ENCODE results near the gene ROR2. TPM values are rescaled to one million over a fixed set of nuclear protein-coding genes. Genes with fewer than 3 reads are reported as not detected.

The ROR2 gene
- polyA plus RNA-seq, 4 donors, result 0.54 to 5.6 (median 3.2) TPM; not detected in 1

DNA sequence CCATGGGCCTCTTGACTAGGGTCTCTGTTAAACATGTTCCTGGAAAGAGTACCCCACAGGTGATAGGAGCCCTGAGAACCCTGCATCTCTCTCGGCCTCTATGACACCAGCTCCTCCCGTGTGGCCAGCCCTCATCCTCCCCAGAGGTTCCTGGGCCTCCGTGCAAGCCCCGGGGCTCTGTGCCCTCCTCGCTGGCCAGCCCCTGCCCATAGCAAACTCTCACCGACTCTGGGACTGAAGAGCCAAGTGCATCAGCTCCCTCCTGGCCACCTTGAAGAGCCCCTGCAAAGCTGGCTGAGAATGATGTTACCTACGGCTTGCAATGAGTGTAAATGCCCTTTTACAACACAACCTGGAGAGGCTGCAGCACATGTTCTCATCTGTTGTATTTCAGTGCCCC is 224.4 kb downstream of the ROR2 start:
- peaks cover 0 to 52% (median 0%) of the 10 kb centered on the region in 3 donors for H3K36me3 ChIP-seq (ENCODE audit: control insufficient read depth in 3 of 3, insufficient read depth in 2 of 3, low read depth in 1 of 3, low read length in 3 of 3)
- WGBS, 3 donors, result 89 to 91% (median 91%) methylated on average over 7 of the region's 7 CpGs

DNA sequence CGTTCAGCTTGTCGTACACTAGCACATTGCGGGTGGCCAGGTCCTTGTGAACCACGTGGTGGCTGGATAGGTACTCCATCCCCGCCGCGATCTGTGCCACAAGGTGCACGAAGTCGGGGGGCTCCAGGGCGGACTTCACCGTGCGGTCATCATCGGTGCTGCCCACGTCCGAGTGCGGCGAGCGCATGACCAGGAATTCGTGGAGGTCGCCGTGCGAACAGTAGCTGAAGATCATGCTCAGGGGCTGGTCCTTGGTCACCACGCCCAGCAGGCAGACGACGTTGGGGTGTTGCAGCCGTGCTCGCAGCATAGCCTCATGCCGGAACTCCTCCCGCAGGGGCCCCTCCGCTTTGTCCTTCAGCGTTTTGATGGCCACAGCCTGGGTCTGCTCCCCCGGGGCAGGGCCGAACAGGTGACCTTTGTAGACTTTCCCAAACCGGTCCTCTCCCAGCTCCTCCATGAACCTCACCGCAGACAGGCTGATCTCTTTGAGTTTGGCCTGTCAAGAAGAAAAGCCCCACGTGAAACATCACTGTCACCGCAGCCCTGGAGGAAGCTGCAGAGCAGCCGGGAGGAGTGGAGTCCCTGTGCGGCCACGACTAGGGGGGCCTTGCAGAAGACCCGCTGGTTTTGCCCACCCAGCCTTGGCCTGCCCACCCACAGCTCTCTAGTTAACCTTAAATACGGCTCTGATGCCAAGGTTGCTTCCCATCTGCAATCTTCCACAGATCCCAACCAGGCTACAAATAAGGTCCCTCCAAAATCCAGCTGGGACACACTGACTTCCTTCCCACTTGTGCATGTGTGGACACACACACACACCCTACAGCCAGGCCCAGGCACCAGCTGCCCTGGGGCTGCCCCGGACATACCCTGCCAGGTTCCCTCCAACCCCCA is 225.2 kb downstream of the ROR2 start:
- no peak overlapping the region for H3K27ac ChIP-seq (ENCODE audit: low read depth in 1 of 3, low read length in 2 of 3)
- peaks cover 0 to 46% (median 0%) of the 10 kb centered on the region in 3 donors for H3K36me3 ChIP-seq (ENCODE audit: control insufficient read depth in 3 of 3, insufficient read depth in 2 of 3, low read depth in 1 of 3, low read length in 3 of 3)
- peaks cover 0 to 7% (median 0%) of the 10 kb centered on the region in 3 donors for H3K4me1 ChIP-seq (ENCODE audit: control insufficient read depth in 3 of 3, insufficient read depth in 2 of 3, low read depth in 1 of 3, low read length in 2 of 3)
- no peak overlapping the region for H3K4me3 ChIP-seq (ENCODE audit: low read depth in 1 of 3, low read length in 3 of 3)
- no peaks in the 10 kb centered on the region for H3K9me3 ChIP-seq (ENCODE audit: control insufficient read depth in 2 of 2, insufficient read depth in 1 of 2, low read depth in 1 of 2, low read length in 1 of 2)
- H3K27me3 ChIP-seq (ENCODE audit: control insufficient read depth in 3 of 3, insufficient read depth in 3 of 3, low read length in 3 of 3), result no peaks in the 10 kb centered on the region
- DNase-seq (no peak), FAIRE-seq (no peak)
- WGBS, 3 donors, result 93 to 94% (median 93%) methylated on average over 43 of the region's 43 CpGs

More for the DNA sequence above, 224.4 kb downstream of the ROR2 start:
- Histone ChIP-seq H3K4me1 (ENCODE audit: control insufficient read depth in 3 of 3, insufficient read depth in 2 of 3, low read depth in 1 of 3, low read length in 2 of 3) (peaks cover 0 to 7% (median 0%) of the 10 kb centered on the region in 3 donors), H3K27ac (ENCODE audit: low read depth in 1 of 3, low read length in 2 of 3) (no peak overlapping the region), H3K4me3 (ENCODE audit: low read depth in 1 of 3, low read length in 3 of 3) (no peak overlapping the region), H3K27me3 (ENCODE audit: control insufficient read depth in 3 of 3, insufficient read depth in 3 of 3, low read length in 3 of 3) (no peaks in the 10 kb centered on the region), H3K9me3 (ENCODE audit: control insufficient read depth in 2 of 2, insufficient read depth in 1 of 2, low read depth in 1 of 2, low read length in 1 of 2) (no peaks in the 10 kb centered on the region)
- DNase-seq, result no peak
- FAIRE-seq, result no peak

DNA sequence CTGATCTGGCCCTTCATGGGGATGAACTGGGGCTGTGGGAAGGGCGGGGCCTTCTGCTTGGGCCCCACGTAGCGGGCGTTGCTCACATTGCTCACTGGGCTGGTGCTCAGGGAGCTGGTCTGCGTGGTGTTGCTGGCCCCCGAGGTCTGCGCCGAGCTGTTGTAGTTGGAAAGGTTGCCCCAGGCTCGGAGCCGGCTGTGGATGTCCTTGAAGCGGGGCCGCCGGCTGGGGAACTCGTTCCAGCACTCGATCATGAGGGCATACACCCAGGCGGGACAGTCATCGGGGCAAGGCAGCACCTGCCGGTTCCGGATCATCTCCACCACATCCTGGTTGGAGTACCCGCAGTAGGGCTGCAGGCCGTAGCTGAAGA is 226.0 kb downstream of the ROR2 start:
- 83 to 92% (median 86%) methylated on average over 20 to 21 of the region's 21 CpGs for WGBS, 3 donors
- H3K36me3 ChIP-seq (ENCODE audit: control insufficient read depth in 3 of 3, insufficient read depth in 2 of 3, low read depth in 1 of 3, low read length in 3 of 3), result peaks cover 0 to 45% (median 0%) of the 10 kb centered on the region in 3 donors
- no peaks in the 10 kb centered on the region for H3K9me3 ChIP-seq (ENCODE audit: control insufficient read depth in 2 of 2, insufficient read depth in 1 of 2, low read depth in 1 of 2, low read length in 1 of 2)
- DNase-seq (no peak), FAIRE-seq (no peak)
- no peaks in the 10 kb centered on the region for H3K27me3 ChIP-seq (ENCODE audit: control insufficient read depth in 3 of 3, insufficient read depth in 3 of 3, low read length in 3 of 3)
- no peak overlapping the region for H3K27ac ChIP-seq (ENCODE audit: low read depth in 1 of 3, low read length in 2 of 3)
- no peak overlapping the region for H3K4me3 ChIP-seq (ENCODE audit: low read depth in 1 of 3, low read length in 3 of 3)
- peaks cover 0 to 7% (median 0%) of the 10 kb centered on the region in 3 donors for H3K4me1 ChIP-seq (ENCODE audit: control insufficient read depth in 3 of 3, insufficient read depth in 2 of 3, low read depth in 1 of 3, low read length in 2 of 3)

DNA sequence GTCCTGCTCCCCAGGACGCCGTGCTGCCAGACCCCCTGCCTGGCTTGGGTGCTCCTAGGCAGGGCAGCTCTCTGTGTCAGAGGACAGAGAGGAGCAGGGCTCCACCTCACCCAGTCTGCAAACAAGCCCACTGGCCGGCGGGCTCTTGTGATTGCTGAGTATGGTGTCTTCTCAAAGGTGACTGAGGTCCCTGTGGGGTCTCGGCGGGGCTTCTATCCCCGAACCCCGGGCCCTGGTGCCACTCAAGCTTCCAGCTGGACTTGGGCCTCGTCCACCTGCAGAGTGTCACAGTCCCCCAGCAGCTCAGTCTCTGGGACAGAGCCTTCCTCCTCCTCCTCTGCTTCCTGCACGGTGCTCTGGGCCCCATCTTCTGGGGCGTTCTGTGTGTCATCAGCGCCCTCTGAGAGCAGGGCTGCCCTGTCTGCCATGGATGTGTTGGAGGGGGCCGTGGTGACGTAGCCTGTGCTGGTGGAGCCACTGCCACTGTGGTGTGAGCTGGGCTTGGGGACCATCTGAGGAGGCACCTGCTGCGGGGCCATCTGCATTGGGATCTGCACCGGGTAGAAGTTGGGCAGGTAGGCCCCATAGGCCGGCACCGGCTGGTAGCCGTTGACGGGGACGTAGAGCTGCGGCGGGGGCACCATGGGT is 226.5 kb downstream of the ROR2 start:
- FAIRE-seq (no peak), DNase-seq (no peak)
- Histone ChIP-seq H3K27me3 (ENCODE audit: control insufficient read depth in 3 of 3, insufficient read depth in 3 of 3, low read length in 3 of 3) (no peaks in the 10 kb centered on the region), H3K4me1 (ENCODE audit: control insufficient read depth in 3 of 3, insufficient read depth in 2 of 3, low read depth in 1 of 3, low read length in 2 of 3) (peaks cover 0 to 7% (median 0%) of the 10 kb centered on the region in 3 donors), H3K9me3 (ENCODE audit: control insufficient read depth in 2 of 2, insufficient read depth in 1 of 2, low read depth in 1 of 2, low read length in 1 of 2) (no peaks in the 10 kb centered on the region), H3K27ac (ENCODE audit: low read depth in 1 of 3, low read length in 2 of 3) (no peak overlapping the region), H3K4me3 (ENCODE audit: low read depth in 1 of 3, low read length in 3 of 3) (no peak overlapping the region), H3K36me3 (ENCODE audit: control insufficient read depth in 3 of 3, insufficient read depth in 2 of 3, low read depth in 1 of 3, low read length in 3 of 3) (peaks cover 0 to 44% (median 0%) of the 10 kb centered on the region in 3 donors)
- 77 to 83% (median 81%) methylated on average over 23 of the region's 23 CpGs for WGBS, 3 donors

DNA sequence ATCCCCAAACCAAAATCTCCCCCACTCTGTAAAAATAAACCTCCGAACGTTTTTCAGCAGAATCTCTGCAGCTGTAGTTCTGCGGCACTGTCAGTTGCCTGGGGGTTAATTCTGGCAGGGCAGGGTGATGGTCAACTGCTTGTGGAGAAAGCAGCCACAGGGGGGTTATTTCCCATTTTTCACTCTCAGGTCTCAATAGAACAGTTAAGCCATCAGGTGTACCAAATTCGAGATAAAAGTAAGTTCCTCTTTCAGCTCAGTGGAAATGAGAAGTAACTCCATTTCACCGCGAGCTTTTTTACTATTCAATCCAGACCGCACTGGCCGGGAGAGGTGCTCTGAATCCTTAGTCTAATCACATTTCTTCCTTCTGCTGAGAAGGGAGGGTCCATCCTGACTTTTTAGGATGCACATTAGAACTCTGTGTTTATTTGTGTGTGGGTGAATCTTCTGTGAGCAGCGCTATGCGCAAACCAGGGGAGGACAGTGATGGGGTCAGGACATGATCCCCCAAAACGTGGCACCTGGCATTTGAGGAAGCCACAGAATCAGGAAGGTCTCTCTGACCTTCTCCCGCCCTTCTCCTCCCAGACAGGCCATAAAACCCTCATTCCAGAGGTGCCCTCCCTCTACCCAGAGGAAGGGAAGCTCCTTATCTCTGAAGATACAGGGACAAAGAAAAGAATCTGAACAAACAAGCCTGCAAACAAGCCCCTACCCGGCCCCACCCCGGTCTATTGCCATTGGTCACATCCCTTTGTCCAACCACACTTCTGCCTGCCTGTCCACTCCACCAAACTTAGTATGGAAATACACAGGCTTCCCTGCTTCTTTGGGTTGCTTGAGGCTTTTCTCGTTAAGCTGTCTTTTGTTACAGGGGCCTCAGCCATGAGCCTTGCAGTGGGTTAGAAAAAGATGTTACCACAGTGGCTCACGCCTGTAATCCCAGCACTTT is 229.0 kb downstream of the ROR2 start:
- H3K36me3 ChIP-seq (ENCODE audit: control insufficient read depth in 3 of 3, insufficient read depth in 2 of 3, low read depth in 1 of 3, low read length in 3 of 3), result peaks cover 0 to 39% (median 0%) of the 10 kb centered on the region in 3 donors
- H3K4me3 ChIP-seq (ENCODE audit: low read depth in 1 of 3, low read length in 3 of 3), result no peak overlapping the region
- DNase-seq (no peak), FAIRE-seq (no peak)
- no peak overlapping the region for H3K27ac ChIP-seq (ENCODE audit: low read depth in 1 of 3, low read length in 2 of 3)
- H3K9me3 ChIP-seq (ENCODE audit: control insufficient read depth in 2 of 2, insufficient read depth in 1 of 2, low read depth in 1 of 2, low read length in 1 of 2), result peaks cover 0 to 4% of the 10 kb centered on the region in 2 donors
- no peaks in the 10 kb centered on the region for H3K4me1 ChIP-seq (ENCODE audit: control insufficient read depth in 3 of 3, insufficient read depth in 2 of 3, low read depth in 1 of 3, low read length in 2 of 3)
- WGBS, 3 donors, result 49 to 54% (median 51%) methylated on average over 16 of the region's 16 CpGs
- H3K27me3 ChIP-seq (ENCODE audit: control insufficient read depth in 3 of 3, insufficient read depth in 3 of 3, low read length in 3 of 3), result no peaks in the 10 kb centered on the region

DNA sequence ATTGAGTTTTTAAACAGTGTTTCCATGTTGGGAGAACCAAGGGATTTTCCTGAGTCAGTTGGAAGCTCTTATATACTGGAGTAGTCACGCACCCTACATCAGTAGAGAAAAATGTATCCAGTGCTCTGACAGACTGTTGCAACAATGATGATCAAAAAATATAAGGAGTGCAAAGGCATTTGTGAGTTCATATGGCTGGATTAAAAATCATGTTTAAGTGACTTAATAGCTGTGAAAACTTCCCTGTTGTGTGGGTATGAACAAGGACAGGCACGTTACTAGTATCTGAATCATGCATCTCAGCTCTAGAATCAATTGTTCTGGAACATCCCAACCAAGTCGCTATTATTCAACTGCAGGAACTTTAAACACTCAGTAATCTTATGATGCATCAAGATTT is 229.7 kb downstream of the ROR2 start:
- DNase-seq (no peak), FAIRE-seq (no peak)
- WGBS, 3 donors, result 66 to 68% (median 67%) methylated on average over 3 of the region's 3 CpGs
- H3K9me3 ChIP-seq (ENCODE audit: control insufficient read depth in 2 of 2, insufficient read depth in 1 of 2, low read depth in 1 of 2, low read length in 1 of 2), result peaks cover 0 to 4% of the 10 kb centered on the region in 2 donors
- peaks cover 0 to 31% (median 0%) of the 10 kb centered on the region in 3 donors for H3K36me3 ChIP-seq (ENCODE audit: control insufficient read depth in 3 of 3, insufficient read depth in 2 of 3, low read depth in 1 of 3, low read length in 3 of 3)
- H3K27me3 ChIP-seq (ENCODE audit: control insufficient read depth in 3 of 3, insufficient read depth in 3 of 3, low read length in 3 of 3), result no peaks in the 10 kb centered on the region
- no peaks in the 10 kb centered on the region for H3K4me1 ChIP-seq (ENCODE audit: control insufficient read depth in 3 of 3, insufficient read depth in 2 of 3, low read depth in 1 of 3, low read length in 2 of 3)
- H3K4me3 ChIP-seq (ENCODE audit: low read depth in 1 of 3, low read length in 3 of 3), result no peak overlapping the region
- no peak overlapping the region for H3K27ac ChIP-seq (ENCODE audit: low read depth in 1 of 3, low read length in 2 of 3)

DNA sequence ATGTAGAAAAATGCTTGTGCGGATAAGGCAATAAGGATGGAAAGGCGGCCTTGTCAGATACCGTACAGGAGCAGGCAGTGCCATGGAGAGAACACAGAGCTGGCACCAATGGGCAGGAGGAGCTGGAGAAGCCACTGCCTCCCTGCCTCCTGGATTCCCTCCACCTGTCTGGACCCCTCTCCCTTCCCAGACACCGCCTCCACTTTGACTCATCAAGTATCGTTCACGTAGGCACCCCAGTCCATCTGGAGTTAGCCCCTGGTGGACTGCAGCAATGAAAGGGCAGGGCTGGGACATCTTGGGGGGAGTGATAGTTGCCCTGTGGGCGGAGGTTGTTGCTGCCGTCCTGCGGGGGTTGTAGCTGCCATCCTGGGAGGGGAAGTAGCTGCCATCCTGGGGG is 232.0 kb downstream of the ROR2 start:
- Histone ChIP-seq H3K36me3 (ENCODE audit: control insufficient read depth in 3 of 3, insufficient read depth in 2 of 3, low read depth in 1 of 3, low read length in 3 of 3) (peaks cover 0 to 9% (median 0%) of the 10 kb centered on the region in 3 donors), H3K27me3 (ENCODE audit: control insufficient read depth in 3 of 3, insufficient read depth in 3 of 3, low read length in 3 of 3) (no peaks in the 10 kb centered on the region), H3K4me3 (ENCODE audit: low read depth in 1 of 3, low read length in 3 of 3) (no peak overlapping the region), H3K9me3 (ENCODE audit: control insufficient read depth in 2 of 2, insufficient read depth in 1 of 2, low read depth in 1 of 2, low read length in 1 of 2) (peaks cover 0 to 4% of the 10 kb centered on the region in 2 donors), H3K27ac (ENCODE audit: low read depth in 1 of 3, low read length in 2 of 3) (no peak overlapping the region), H3K4me1 (ENCODE audit: control insufficient read depth in 3 of 3, insufficient read depth in 2 of 3, low read depth in 1 of 3, low read length in 2 of 3) (no peaks in the 10 kb centered on the region)
- 76 to 84% (median 79%) methylated on average over 9 of the region's 9 CpGs for WGBS, 3 donors
- DNase-seq (no peak), FAIRE-seq (no peak)

DNA sequence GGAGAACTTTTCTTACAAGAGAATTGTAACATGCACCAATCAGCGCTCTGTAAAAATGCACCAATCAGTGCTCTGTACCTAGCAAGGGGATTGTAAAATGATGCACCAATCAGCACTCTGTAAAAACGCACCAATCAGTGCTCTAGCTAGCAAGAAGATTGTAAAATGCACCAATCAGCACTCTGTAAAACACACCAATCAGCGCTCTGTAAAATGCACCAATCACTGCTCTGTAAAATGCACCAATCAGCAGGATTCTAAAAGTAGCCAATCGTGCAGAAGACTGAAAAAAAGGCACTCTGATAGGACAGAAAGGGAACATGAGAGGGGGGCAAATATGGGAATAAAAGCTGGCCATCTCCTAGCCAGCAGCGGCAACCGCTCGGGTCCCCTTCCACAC is 233.2 kb downstream of the ROR2 start:
- Histone ChIP-seq H3K36me3 (ENCODE audit: control insufficient read depth in 3 of 3, insufficient read depth in 2 of 3, low read depth in 1 of 3, low read length in 3 of 3) (no peaks in the 10 kb centered on the region), H3K4me1 (ENCODE audit: control insufficient read depth in 3 of 3, insufficient read depth in 2 of 3, low read depth in 1 of 3, low read length in 2 of 3) (no peaks in the 10 kb centered on the region), H3K27ac (ENCODE audit: low read depth in 1 of 3, low read length in 2 of 3) (no peak overlapping the region), H3K4me3 (ENCODE audit: low read depth in 1 of 3, low read length in 3 of 3) (no peak overlapping the region), H3K27me3 (ENCODE audit: control insufficient read depth in 3 of 3, insufficient read depth in 3 of 3, low read length in 3 of 3) (no peaks in the 10 kb centered on the region), H3K9me3 (ENCODE audit: control insufficient read depth in 2 of 2, insufficient read depth in 1 of 2, low read depth in 1 of 2, low read length in 1 of 2) (peaks cover 0 to 4% of the 10 kb centered on the region in 2 donors)
- FAIRE-seq, result no peak
- no peak for DNase-seq
- WGBS, 3 donors, result 93 to 95% (median 93%) methylated on average over 7 of the region's 7 CpGs

Data from small intestine (tissue), 7 donors.